HCT116 (cell line): ENCODE data around the gene CXCL11. TPM values are rescaled to one million over a fixed set of nuclear protein-coding genes. Genes with fewer than 3 reads are reported as not detected.

ENCODE experiments used
- ATAC-seq: fragments of 200-7000 bp; cut with Tn5 transposase; 2 replicates; pipeline ENCODE4 v1.9.1; 2020; ENCODE audit warnings: mild to moderate bottlenecking, moderate library complexity
- BruUV-seq: library from RNA; stranded (reverse); fragments of 400-500 nt; replicated peaks from 2 replicates; lab custom pipeline; 2021; lab: Mats Ljungman, UMichigan
- CTCF ChIA-PET: fragments of 300-600 bp; sonication (Branson Sonifier 250); formaldehyde crosslinking; loops from one replicate; lab custom pipeline; 2021; ENCODE audit warnings: antibody characterized with exemption; lab: Charles Lee
- POLR2A ChIA-PET: fragments of 300-600, 350-600 bp; sonication (Branson Sonifier 250); formaldehyde crosslinking; loops from one replicate; lab custom pipeline; 2021; ENCODE audit warnings: antibody characterized with exemption; lab: Charles Lee
- RAD21 ChIA-PET, 2 experiments: fragments of 300-600 bp; sonication (Branson Sonifier 250); formaldehyde crosslinking; loops; one replicate each; lab custom pipeline; 2023; ENCODE audit warnings: low total read pairs in 2 of 2; ENCODE audit not compliant: uncharacterized antibody in 2 of 2, unreplicated experiment in 2 of 2, low non-redundant PET in 1 of 2; lab: Charles Lee
- DNase-seq: peaks from one replicate; pipeline ENCODE4 v3.0.0-alpha.2; 2010; ENCODE audit warnings: low read depth, low spot score
- H2AFZ ChIP-seq: fragments of 200-600 bp; shearing (Covaris generic), sonication (generic); 2 replicates; pipeline ENCODE4 v1.6.1; 2017; ENCODE audit warnings: low read depth, mixed run types, mixed read lengths, antibody characterized with exemption, low read length; ENCODE audit not compliant: poor library complexity, severe bottlenecking
- H3K27ac ChIP-seq: 2 replicates; pipeline ENCODE4 v1.5.1; 2012; ENCODE audit warnings: low read depth, low read length
- H3K27me3 ChIP-seq: fragments of 200-600 bp; sonication (generic); 2 replicates; pipeline ENCODE4 v1.6.1; 2016; ENCODE audit warnings: mixed run types, low read length, mixed read lengths; ENCODE audit not compliant: insufficient read depth
- H3K36me3 ChIP-seq, 2 experiments: fragments of 200-500 bp in 1 of 2; fragments of 200-600 bp in 1 of 2; sonication (Bioruptor generic) in 1 of 2; sonication (generic) in 1 of 2; 2 replicates each; pipeline versions ENCODE4 v1.5.1 to v1.6.1; 2014 to 2016; ENCODE audit warnings: low read length in 2 of 2, inconsistent platforms in 1 of 2, mixed read lengths in 1 of 2, mixed run types in 1 of 2; ENCODE audit not compliant: insufficient read depth in 2 of 2, control insufficient read depth in 1 of 2
- H3K4me1 ChIP-seq, 2 experiments: fragments of 200-600 bp in 1 of 2; sonication (generic) in 1 of 2; 2 replicates each; pipeline versions ENCODE4 v1.5.1 to v1.6.1; 2012 to 2017; ENCODE audit warnings: low read length in 2 of 2, inconsistent platforms in 1 of 2, mild to moderate bottlenecking in 1 of 2, mixed read lengths in 1 of 2, mixed run types in 1 of 2, moderate library complexity in 1 of 2; ENCODE audit not compliant: insufficient read depth in 2 of 2, control insufficient read depth in 1 of 2
- H3K4me2 ChIP-seq: fragments of 200-600 bp; sonication (generic); 2 replicates; pipeline ENCODE4 v1.6.1; 2017; ENCODE audit warnings: mixed run types, low read length, mixed read lengths
- H3K4me3 ChIP-seq, 2 experiments: fragments of 200-600 bp in 1 of 2; sonication (generic) in 1 of 2; replicated peaks in 1 of 2; 2 replicates each; pipeline ENCODE4 v1.5.1; 2011 to 2016; ENCODE audit warnings: low read length in 2 of 2, control low read depth in 1 of 2, low read depth in 1 of 2, mild to moderate bottlenecking in 1 of 2, mixed read lengths in 1 of 2, mixed run types in 1 of 2
- H3K79me2 ChIP-seq: fragments of 200-600 bp; sonication (generic); 2 replicates; pipeline ENCODE4 v1.6.1; 2017; ENCODE audit warnings: mild to moderate bottlenecking, mixed run types, low read length, moderate library complexity, mixed read lengths; ENCODE audit not compliant: insufficient read depth
- H3K9ac ChIP-seq: fragments of 200-600 bp; sonication (generic); 2 replicates; pipeline ENCODE4 v1.6.1; 2016; ENCODE audit warnings: low read length, mixed read lengths
- H3K9me2 ChIP-seq: fragments of 200-600 bp; sonication (generic), shearing (Covaris generic); 2 replicates; pipeline ENCODE4 v1.6.1; 2017; ENCODE audit warnings: mixed run types, mild to moderate bottlenecking, moderate library complexity; ENCODE audit not compliant: insufficient read depth
- H3K9me3 ChIP-seq, 2 experiments: fragments of 200-500 bp in 1 of 2; fragments of 200-600 bp in 1 of 2; sonication (Bioruptor generic) in 1 of 2; sonication (generic) in 1 of 2; 2 replicates each; pipeline ENCODE4 v1.6.1; 2014 to 2017; ENCODE audit warnings: low read length in 2 of 2, mixed read lengths in 2 of 2, inconsistent platforms in 1 of 2, low read depth in 1 of 2, mild to moderate bottlenecking in 1 of 2, mixed run types in 1 of 2, moderate library complexity in 1 of 2; ENCODE audit not compliant: control insufficient read depth in 1 of 2, insufficient read depth in 1 of 2
- H4K20me1 ChIP-seq: fragments of 200-600 bp; sonication (generic), shearing (Covaris generic); 2 replicates; pipeline ENCODE4 v1.6.1; 2017; ENCODE audit warnings: mixed run types, mild to moderate bottlenecking, moderate library complexity; ENCODE audit not compliant: insufficient read depth
- ATF3 ChIP-seq: IDR thresholded peaks from 2 replicates; pipeline ENCODE4 v1.6.1; 2012
- CEBPB ChIP-seq: IDR thresholded peaks from 2 replicates; pipeline ENCODE4 v1.6.1; 2012; ENCODE audit warnings: low read depth
- EGR1 ChIP-seq: IDR thresholded peaks from 2 replicates; pipeline ENCODE4 v1.6.1; 2012; ENCODE audit warnings: low read depth
- JUND ChIP-seq: IDR thresholded peaks from 2 replicates; pipeline ENCODE4 v1.6.1; 2012
- MAX ChIP-seq: IDR thresholded peaks from 2 replicates; pipeline ENCODE4 v1.6.1; 2012
- POLR2A ChIP-seq: IDR thresholded peaks from 2 replicates; pipeline ENCODE4 v1.7.0; 2011; ENCODE audit warnings: borderline replicate concordance; ENCODE audit not compliant: insufficient read depth, insufficient read length; ENCODE audit errors: extremely low read depth
- POLR2AphosphoS5 ChIP-seq: IDR thresholded peaks from 2 replicates; pipeline ENCODE4 v1.6.1; 2011; ENCODE audit warnings: mild to moderate bottlenecking, low read depth, low read length, moderate library complexity
- RAD21 ChIP-seq: IDR thresholded peaks from 2 replicates; pipeline ENCODE4 v1.6.1; 2012; ENCODE audit warnings: low read depth, mild to moderate bottlenecking
- SIN3A ChIP-seq: IDR thresholded peaks from 2 replicates; pipeline ENCODE4 v1.6.1; 2012; ENCODE audit warnings: low read depth
- SP1 ChIP-seq: IDR thresholded peaks from 2 replicates; pipeline ENCODE4 v1.6.1; 2012; ENCODE audit warnings: low read depth
- TCF7L2 ChIP-seq: IDR thresholded peaks from 2 replicates; pipeline ENCODE4 v1.7.0; 2011; ENCODE audit warnings: borderline replicate concordance, inconsistent platforms; ENCODE audit not compliant: insufficient read depth, insufficient read length; ENCODE audit errors: extremely low read depth
- ZNF274 ChIP-seq: fragments of 200-500 bp; sonication (Bioruptor generic); IDR thresholded peaks from 2 replicates; pipeline ENCODE4 v1.6.1; 2014; ENCODE audit warnings: mild to moderate bottlenecking, low read depth, low read length, inconsistent platforms
- intact Hi-C: fragments of 100-400 bp; cut with micrococcal nuclease; formaldehyde crosslinking; loops from 2 replicates; pipeline ENCODE4 v1.10.0; 2022
- total RNA-seq: library from RNA; stranded (reverse); gene quantifications from one replicate; pipeline ENCODE4 v1.2.1, GENCODE V29; 2021; ENCODE audit not compliant: unreplicated experiment
- TF ChIP-seq, protein P1 (sequence below): IDR thresholded peaks from 2 replicates; pipeline ENCODE4 v1.6.1; 2011; ENCODE audit warnings: mild to moderate bottlenecking, low read length, moderate library complexity; ENCODE audit not compliant: insufficient replicate concordance; ENCODE audit errors: extremely low read depth

Gene CXCL11
- total RNA-seq, 1 experiment from 2014 or later, result not detected

DNA sequence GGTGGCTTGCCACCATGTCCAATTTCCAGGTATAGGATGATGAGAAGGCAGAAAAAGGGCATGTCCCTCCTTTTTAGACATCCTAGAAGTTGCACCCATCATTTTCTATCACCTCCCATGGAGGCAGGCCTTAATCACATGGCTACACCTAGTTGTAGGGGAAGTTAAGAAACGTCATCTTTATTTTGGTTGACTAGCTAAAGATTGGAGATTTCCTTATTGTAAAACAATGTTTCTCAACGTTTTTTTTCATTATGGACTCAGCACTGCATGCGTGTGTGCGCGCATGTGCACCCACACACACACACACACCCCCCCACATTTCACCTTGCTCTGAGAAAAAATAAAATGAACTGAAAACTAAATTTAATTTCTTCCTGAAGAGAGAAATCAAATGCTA, 26.6 kb downstream of the CXCL11 start (continued):
- TF ChIP-seq CEBPB, result no peak

GRCh38 chr4:76007089-76007862, 28.6 kb downstream of the CXCL11 start, which contains the start of gene CXCL9:
CXCL9 (minus strand) TSS chr4:76007509; CDS start chr4:76007449, 60 bp downstream.
- H3K27me3 ChIP-seq, result no peaks in the 10 kb centered on the region
- H3K4me1 ChIP-seq, result peaks cover 0 to 8% of the 10 kb centered on the region in 2 experiments; a peak in 1 of 4 replicates
- CTCF ChIA-PET, result no interaction called here
- no peaks in the 10 kb centered on the region for H3K9me2 ChIP-seq
- intact Hi-C loops, result no loop called here
- POLR2A ChIA-PET, result no interaction called here
- peak; percentile 47; the same call in 1 of the 2 replicates for ATAC-seq
- no peaks in the 10 kb centered on the region for H4K20me1 ChIP-seq
- H3K9me3 ChIP-seq, result no peaks in the 10 kb centered on the region
- no TSS peak for BruUV-seq
- no peak for DNase-seq
- H3K4me3 ChIP-seq, result no peak within 1 kb of the TSS
- H3K36me3 ChIP-seq, result no peaks in the 10 kb centered on the region
- no peak within 1 kb of the TSS for H3K9ac ChIP-seq
- RAD21 ChIA-PET, result no interaction called here
- no peak within 1 kb of the TSS for H3K27ac ChIP-seq
- H3K79me2 ChIP-seq, result no peaks in the 10 kb centered on the region
- no peak for TF ChIP-seq ATF3
- no peak for TF ChIP-seq SIN3A
- 0 out of 2 replicates have a peak, but pooled peaks have one; percentile 12 for TF ChIP-seq JUND
- TF ChIP-seq SP1, result no peak
- TF ChIP-seq POLR2AphosphoS5, result no peak
- H2AFZ ChIP-seq, result no peak within 1 kb of the TSS
- H3K4me2 ChIP-seq, result peak within 1 kb of the TSS; percentile 1; the same call in 1 of the 2 replicates

DNA sequence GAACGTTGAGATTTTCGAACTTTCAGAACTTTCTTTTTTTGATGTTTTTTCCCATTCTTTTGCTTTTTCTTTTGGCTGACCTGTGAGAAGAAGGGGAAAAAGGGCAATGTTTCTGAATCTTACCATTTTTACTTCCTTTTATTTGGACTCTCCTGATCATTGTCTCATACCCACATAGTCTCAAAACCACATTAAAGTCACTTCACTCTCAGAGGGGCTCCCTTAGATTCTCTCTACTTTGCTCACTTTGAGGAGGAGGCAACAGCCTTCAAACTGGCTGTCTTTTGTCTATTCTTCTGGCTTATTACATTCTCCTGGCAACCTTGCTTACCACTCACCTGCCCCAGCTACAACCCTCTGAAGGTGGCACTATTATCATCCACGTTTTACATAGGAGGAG, 32.2 kb downstream of the CXCL11 start:
- no peak for TF ChIP-seq SIN3A
- no peak for TF ChIP-seq EGR1
- no peak for TF ChIP-seq POLR2A
- no peak for TF ChIP-seq POLR2AphosphoS5
- no peak for TF ChIP-seq ZNF274
- no peak for TF ChIP-seq RAD21
- no peak for TF ChIP-seq MAX
- no peak for TF ChIP-seq JUND
- TF ChIP-seq SP1, result no peak
- TF ChIP-seq, protein P1, sequence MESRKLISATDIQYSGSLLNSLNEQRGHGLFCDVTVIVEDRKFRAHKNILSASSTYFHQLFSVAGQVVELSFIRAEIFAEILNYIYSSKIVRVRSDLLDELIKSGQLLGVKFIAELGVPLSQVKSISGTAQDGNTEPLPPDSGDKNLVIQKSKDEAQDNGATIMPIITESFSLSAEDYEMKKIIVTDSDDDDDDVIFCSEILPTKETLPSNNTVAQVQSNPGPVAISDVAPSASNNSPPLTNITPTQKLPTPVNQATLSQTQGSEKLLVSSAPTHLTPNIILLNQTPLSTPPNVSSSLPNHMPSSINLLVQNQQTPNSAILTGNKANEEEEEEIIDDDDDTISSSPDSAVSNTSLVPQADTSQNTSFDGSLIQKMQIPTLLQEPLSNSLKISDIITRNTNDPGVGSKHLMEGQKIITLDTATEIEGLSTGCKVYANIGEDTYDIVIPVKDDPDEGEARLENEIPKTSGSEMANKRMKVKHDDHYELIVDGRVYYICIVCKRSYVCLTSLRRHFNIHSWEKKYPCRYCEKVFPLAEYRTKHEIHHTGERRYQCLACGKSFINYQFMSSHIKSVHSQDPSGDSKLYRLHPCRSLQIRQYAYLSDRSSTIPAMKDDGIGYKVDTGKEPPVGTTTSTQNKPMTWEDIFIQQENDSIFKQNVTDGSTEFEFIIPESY, result no peak
- no peak for TF ChIP-seq TCF7L2
- Histone ChIP-seq H3K27me3 (no peaks in the 10 kb centered on the region), H3K9ac (no peak overlapping the region), H3K4me2 (no peak overlapping the region), H3K4me3 (no peak overlapping the region), H3K27ac (no peak overlapping the region), H4K20me1 (no peaks in the 10 kb centered on the region), H3K9me3 (no peaks in the 10 kb centered on the region), H3K36me3 (no peaks in the 10 kb centered on the region), H2AFZ (no peak overlapping the region), H3K4me1 (peaks cover 0 to 8% of the 10 kb centered on the region in 2 experiments; a peak in 1 of 4 replicates), H3K9me2 (no peaks in the 10 kb centered on the region), H3K79me2 (no peaks in the 10 kb centered on the region)
- BruUV-seq, result no TSS peak
- ChIA-PET POLR2A (no interaction called here), CTCF (no interaction called here), RAD21 (no interaction called here)
- DNase-seq, result no peak
- no peak for ATAC-seq
- intact Hi-C loops, result no loop called here
